HG03097 (cell line): Measurements from ENCODE around the gene AMOTL1.

Experiments used
- ATAC-seq: cut with Tn5 transposase; IDR thresholded peaks from one replicate; pipeline ENCODE4 v1.9.1; 2021; ENCODE audit not compliant: unreplicated experiment, low FRiP score

AMOTL1 gene

DNA sequence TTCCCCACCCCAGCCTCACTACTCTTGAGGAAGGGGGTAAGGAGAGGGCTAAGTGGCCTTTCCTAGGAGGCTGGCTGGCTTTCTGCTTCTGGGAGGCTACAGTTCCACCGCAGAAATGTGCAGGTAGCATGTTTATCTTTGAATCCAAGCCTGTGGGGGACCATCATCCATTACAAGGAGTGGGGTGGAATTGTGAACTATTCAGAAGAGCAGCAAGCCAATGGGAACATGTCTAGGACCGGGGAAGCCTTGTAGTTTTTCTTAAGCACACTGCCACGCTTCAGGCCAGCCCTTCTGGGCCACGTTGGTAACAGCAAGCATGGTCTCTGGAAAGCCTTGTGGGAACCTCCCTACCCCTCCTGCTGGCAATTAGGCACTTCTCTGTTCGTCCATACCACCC is 100.3 kb downstream of the AMOTL1 start:
- ATAC-seq = no peak

DNA sequence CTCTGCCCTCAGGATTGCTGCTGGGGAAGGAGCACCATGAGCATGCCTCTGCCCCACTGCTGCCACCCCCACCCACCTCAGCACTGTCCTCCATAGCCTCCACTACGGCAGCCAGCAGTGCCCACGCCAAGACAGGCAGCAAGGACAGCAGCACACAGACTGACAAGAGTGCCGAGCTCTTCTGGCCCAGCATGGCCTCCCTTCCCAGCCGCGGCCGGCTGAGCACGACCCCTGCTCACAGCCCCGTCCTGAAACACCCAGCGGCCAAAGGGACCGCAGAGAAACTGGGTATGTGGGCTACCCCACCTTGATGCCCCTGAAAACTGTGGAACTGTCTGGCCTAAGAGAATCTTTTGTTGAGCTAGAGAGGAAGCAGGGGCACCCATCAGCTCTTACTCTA is 101.0 kb downstream of the AMOTL1 start:
- ATAC-seq = no peak

DNA sequence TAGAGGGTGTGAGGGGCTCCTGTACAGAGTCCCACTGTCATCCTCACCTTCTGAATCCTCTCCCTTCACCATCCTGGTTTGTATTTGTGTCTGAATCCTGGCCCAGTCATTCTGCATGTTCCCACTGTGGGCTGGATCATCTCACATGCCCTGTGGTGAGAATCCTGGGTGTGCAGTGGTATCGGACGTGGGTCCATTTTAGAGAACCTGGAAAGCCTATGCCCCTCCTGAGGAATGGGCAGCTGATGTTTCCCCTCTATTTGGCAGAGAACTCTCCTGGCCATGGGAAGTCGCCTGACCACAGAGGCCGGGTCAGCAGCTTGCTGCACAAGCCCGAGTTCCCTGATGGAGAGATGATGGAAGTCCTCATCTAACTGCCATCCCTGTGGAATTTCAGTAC is 102.3 kb downstream of the AMOTL1 start:
- ATAC-seq = no peak

DNA sequence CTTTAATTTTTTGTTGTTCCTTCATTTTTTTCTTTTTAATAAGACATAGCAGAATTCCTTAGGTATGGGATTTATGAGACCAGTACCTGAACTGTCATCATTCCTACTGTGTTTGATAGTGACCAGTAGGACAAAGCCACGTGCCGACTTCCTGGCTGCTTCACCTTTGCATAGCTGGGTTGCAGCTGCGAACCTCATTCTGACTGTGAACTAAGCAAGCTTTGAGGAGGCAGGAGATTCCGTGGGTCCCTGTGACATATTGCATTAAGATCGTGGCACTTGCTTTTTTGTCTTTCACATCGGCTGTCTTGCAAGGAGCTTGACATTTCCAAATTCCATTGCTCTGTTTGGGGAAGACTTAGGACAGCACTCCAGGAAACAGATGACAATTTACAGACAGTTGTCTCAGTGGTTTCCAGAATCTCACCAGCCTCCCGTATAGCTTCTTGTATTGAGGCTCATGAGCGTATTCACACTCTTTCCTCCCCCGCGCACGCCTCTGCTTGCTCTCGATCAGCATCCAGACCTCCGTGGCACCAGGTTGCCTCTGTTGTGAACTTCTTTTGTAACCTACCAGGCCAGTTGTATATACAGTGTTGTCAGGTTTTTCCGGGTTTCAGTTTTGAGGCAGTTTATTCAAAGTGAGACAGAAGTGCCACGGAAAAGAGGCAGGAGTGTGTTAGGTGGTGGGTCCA is 103.5 kb downstream of the AMOTL1 start:
- no peak for ATAC-seq

DNA sequence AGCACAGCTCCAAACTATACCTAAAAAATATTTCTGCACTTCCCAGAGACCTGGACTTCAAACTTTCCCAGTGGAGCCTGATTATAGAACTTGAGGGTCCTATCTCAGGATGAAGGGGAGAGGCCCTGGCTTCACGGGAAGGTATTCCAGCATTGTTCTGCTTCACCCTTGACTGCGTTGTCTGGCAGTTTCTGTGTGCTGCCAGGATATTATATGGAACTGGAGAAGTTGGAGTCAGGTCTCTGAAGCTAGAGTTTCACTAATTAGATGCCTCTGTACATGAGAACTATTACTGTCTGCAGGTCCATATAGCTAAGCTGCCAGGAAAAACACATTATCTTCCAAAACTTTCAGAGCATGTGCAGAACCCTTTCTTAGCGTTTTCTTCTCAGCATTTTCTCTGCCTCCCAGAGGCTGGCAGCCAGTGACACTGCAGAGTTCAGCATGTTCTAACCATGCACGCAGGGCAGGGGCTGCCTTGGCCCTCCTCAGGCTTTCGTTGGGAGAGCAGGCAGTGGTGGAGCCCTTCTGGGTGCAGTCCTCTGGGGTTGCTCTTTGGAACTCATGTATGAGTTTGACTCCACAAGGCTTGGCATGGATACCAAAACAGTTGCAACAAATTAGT is 105.9 kb downstream of the AMOTL1 start:
- no peak for ATAC-seq

DNA sequence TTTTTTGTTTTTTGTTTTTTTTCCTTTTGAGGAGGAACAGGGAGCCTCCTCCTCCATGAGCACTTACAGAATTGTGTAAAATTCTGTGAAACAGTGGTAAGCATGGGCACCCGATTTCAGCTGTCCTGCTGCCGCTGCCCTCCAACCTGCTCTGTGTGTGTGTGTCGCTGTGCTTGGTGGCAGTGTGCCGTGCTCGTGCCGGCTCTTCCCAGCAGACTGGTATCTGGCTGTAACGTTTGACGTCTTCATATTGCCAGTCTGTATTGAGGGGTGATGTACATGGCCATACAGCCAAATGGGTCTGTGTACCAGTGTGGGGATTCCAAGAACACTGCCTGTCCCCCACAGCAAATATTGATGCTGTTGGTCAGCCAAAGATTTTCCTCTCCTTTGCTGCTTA is 108.1 kb downstream of the AMOTL1 start:
- ATAC-seq = no peak

DNA sequence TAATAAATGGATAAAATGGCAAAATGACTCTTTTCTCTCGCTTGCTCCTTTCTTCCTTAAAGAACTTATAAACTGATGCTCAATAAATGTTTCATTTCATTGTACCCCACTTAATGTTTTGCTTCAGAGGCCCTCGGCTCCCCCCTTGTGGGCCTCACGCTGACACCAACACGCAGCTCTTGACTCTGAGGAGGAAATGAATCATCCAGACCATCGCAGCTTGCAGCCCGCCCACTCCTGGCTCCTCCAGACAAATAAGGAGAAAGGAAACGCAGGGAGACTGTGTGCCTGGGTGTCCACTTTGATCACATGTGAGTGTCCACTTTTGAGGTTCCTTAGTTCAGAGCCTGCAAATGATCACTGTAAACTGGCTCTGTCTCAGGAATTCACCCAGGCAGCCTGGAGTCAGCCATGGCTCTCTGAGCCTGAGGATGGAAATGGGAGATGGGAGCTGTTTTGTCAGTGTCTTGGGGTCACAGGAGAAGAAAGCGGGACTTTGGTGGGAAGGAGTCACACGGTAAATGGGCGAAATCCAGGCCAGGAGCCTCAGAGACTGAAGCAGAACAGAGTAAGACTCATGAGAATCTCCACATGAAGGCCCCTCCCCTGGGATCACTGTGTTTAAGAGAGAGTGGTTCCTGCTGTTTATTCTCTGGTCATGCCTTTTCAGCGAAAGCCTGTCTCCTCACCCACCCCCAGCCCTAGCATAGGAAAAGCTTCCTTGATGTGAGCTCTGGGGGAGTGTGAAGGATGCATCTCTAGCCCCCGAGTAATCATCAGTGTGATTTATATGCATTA is 108.7 kb downstream of the AMOTL1 start:
- peak; percentile 91 for ATAC-seq

DNA sequence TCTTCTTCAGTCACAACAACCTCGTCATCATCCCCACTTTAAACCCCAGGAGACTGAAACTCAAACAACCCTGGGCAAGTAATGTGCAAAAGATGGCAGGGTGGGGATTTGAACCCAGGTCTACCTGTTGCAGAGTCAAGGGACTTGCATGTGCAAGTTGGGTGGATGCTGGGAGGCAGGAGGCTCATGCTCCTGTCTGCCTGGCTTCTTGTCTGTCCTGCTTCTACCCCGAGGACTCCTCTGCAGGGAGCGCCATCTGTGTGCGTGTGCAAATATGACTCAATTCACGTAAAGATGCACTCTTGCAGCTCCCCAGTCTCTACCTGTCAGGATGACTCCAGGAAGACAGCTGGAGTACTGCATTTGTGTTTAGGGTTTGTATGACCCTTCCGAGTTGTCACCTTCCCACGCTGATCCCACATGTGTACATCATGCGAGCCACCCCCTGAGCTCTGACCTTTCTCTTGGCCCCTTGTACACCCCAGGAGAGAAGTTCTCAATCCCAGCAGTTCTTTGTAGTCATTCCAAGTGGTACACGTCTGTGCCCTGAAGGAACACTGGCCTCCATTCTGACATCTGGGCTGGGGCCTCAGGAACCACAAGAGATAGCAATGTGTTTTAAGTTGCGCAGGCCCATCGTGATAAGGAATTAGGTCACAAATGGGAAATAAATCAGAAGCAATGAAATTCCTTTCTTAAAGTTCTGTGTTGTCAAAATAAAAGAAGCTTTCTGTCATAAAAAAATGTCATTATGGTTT is 109.5 kb downstream of the AMOTL1 start:
- no peak for ATAC-seq

DNA sequence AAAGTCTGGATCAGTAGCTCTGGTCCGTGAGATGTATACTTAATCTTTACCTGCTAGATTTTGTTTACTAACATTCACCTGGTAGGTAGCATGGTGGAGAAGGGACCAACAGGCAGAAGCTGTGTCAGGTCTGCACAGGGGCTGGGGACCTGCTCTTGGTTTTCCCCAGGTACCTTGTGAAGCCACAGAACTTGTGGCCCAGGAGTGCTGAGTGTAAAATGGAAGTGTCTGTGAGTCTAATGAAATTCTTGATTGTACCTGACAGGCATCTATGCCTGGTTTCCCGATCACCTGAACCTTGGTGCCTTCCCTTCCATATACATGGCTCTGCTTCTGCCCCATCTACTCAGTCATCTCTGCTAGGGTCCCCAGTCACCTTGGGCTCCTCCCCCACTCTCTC is 110.8 kb downstream of the AMOTL1 start:
- ATAC-seq = no peak

DNA sequence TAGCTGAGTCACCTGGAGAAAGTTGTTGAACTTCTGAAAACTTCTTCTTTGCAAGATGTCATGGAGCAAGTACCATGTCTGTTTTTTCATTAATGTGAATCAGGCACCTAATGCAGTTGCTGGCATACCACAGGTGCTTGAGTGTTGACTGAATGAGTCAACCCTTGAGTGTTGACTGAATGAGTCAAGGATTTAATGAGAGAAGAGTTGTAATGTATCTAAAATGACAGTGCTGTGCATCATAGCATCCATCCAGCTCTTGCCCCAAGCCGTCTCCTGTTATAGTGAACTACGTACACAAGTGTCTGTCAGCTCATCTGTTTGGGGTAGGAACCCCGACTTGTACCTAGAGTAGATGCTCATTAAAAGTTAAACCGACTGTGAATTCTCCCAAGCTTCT is 112.1 kb downstream of the AMOTL1 start:
- no peak for ATAC-seq

DNA sequence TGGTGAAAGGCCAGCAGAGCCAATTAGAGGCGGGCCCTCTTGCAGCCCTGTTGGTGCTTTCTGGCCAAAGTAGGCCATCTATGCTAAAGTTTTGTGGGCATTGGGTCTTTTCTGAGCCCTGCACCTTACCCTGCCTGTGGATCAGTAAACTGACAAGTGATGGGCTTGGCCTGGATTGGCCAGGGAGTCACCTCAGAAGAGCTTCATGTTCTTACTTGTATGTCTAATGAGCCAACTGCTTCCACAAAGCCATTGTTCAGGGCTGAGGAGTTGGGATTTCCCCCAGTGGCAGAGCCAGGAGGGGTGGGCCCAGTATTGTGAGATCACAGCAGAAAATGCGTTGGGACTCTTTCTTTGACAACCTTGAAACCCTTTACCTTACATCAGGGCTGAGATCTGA is 114.8 kb downstream of the AMOTL1 start:
- ATAC-seq = no peak

DNA sequence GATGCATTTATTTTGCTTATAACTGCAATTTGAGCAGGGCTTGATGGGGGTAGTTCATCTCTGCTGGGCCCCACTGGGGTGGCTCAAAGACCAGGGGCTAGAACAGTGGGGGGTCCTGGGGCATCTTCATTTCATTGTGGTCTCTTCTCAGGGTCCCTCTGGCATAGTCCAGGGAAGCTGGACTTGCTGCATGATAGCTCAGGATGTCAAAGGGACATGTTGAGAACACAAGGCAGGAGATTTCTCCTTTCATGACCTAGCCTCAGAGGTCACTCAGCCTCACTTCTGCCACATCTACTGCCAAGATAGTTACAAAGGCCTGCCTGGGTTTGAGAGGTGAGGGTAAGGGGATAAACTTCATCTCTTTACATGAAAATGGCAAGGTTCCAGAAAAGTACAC is 115.7 kb downstream of the AMOTL1 start:
- no peak for ATAC-seq

DNA sequence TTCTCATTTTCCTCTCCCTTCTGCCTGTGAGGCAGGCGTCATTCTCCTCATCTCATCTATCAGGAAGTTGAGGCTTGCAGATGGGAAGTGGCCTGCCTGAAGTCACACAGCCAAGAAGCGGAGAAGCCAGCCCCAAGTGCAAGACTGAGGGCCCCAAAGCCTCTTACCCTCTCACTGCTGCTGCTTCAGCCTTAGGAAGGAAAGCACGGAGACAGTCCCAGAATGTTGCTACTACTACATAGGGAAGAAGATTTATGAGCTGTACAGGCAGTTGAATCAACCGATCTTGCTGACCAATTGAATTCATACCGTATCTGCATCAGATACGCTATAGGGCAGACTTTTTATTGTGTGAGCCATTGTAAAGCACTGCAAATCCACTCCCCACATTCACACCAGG is 116.2 kb downstream of the AMOTL1 start:
- ATAC-seq = no peak

DNA sequence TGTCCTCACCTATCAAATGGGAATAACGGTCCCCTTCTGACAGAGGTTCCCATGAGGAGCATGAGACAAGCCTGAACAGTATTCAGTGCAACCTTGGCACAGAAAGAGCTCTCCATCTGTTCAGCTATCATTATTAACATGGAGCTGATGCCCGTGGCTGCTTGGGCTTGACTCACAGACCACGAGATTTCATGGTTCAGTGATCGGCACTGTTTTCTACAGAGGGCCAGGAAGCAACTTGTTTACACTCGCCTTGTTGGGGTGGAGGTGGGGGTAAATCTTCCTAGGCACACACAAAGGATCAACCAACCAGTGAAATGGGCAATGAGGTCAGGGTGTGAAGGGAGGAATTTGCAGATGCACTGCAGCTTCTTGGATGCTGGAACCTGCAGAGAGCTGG is 117.0 kb downstream of the AMOTL1 start:
- peak; percentile 82 for ATAC-seq

DNA sequence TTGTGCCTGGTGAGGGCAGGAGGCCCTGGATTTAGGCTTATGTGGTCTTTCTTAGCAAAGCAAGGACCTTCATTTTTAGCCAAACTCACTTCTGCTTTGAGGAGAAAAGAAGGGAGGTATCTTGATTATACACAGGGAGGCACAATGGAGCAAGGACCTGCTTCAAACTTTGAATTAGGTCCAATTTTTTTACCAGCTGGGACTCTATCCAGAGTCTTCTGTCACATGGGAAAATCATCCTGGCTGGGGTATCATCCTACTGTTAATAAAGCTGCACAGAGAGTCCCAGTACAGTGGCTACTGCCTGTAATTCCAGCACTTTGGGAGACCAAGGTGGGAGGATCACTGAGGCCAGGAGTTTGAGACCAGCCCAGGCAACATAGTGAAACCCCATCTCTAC is 117.4 kb downstream of the AMOTL1 start:
- ATAC-seq = no peak

DNA sequence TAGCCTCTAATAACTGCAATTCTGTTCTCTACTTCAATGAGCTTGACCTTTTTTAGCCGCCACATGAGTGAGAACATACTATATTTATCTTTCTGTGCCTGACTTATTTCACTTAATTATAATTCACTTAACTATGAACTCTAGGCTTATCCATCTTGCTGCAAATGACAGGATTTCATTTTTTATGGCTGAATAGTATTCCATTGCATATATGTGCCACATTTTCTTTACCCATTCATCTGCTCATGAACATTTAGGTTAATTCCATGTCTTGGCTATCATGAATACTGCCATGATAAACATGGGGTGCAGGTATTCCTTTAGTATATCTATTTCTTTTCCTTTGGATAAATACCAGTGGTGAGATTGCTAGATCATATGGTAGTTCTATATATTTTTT is 120.0 kb downstream of the AMOTL1 start:
- no peak for ATAC-seq

DNA sequence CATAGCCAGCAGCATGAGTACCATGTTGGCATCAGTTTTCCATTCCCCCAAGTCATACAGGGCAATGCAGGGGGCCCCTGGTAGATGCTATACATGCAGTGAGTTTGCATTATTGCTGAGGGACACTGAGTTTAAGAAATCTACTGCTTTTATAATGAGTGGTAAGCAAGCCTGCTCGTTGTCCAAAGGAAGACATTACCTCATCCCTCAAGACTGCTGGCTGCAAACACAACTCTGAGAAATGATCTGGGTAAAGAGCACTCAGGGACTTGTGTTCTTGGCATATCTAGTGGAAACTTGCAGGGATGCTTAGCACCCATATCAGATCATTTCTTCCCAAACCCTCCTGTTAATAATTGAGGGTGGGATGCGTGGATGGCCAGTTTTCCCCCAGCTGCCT is 127.3 kb downstream of the AMOTL1 start:
- ATAC-seq = no peak

DNA sequence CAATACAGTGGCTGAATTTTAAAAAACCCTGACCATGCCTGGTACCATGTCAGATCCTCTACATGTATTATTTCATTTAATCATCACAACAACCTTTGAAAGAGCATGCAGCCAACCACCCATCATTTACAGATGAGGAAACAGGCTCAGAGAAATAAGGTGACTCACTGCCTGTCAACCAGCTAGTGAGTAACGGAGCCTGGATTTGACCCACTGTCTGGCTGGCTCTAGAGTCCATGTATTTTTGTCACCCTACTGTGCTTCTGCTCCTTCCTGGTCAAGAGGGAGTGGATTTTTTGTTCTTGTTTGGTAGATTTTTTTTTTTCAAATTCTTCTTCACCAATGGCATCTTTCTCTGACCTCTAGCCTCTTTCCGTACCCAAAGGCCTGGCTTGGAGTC is 127.8 kb downstream of the AMOTL1 start:
- no peak for ATAC-seq

DNA sequence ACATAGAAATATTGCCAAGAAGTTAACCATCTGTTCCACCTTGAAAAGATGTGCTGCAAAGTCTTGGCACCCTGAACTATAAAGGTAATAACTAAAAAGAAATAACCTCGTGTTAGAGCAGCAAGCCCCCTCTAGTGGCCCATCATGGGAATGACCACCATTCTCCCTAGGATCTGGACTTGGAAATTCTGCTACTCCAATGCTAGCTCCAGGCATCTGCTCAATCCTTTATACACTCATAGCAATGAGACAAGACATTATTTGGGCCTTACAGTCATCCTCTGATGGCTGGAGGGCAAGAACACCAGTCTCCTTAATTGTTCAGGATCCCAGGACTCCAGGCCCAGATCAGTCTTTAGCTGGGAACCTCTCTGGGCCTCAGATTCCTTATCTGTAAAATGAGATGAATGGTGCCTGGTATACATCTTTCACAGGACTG is 129.2 kb downstream of the AMOTL1 start:
- no peak for ATAC-seq

DNA sequence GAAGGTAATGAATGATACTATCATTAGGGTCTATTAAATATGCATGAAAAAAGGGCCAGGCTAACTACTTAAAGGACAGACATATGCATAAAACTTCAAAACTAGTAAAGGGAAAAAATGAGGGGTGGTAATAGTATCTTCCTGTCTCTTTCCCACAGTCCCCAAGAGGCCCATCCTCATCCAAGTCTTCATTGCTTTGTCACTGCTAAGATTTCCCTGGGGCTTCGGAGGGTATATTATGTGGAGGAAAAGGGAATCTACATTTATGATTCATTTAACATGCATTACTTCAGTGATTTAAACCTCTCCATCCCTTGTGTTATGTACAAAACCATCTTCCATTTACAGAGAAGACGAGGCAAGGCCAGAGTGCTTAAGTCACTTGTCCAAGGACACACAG is 139.1 kb downstream of the AMOTL1 start:
- ATAC-seq = no peak

DNA sequence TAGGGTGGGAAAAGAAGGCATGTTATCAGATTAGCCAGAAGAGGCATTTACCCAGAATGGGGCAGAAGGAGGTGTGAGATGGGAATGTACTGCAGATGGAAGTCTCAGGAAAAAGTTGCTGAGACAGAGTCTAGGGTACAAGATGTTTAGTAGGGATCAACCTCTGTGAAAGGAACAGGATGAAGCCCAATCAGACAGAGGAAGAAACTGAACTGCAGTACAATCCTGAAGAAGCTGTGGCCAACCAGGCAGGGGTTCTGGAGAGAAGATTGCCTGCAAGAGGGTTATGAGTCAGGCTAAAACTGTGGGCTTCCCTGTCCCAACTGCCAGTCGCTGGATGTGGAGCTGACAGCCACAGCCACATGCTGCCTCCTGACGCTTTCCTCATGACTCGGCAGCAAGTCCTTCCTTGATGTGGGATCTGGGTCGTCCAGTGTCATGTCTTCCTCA is 141.2 kb downstream of the AMOTL1 start:
- no peak for ATAC-seq
